ENCODE results near the gene SLC9A7. TPM values are rescaled to one million over a fixed set of nuclear protein-coding genes. Genes with fewer than 3 reads are reported as not detected.

SLC9A7 gene
- total RNA-seq, 1 experiment from 2014 or later, result 13.1 TPM

- Histone ChIP-seq H3K27me3 (replicated peaks; ENCODE audit: insufficient read depth, low read depth, low read length, poor library complexity) (no peaks in the 10 kb centered on the region), H3K4me1 (ENCODE audit: insufficient read depth, low read length, poor library complexity, severe bottlenecking) (no peaks in the 10 kb centered on the region), H3K36me3 (ENCODE audit: insufficient read depth, low read length, poor library complexity, severe bottlenecking) (no peaks in the 10 kb centered on the region), H3K9me3 (ENCODE audit: low read depth, low read length, poor library complexity, severe bottlenecking) (no peaks in the 10 kb centered on the region), H3K4me3 (ENCODE audit: low read depth, low read length, poor library complexity, severe bottlenecking) (no peak overlapping the region), H3K27ac (ENCODE audit: low read depth, low read length, poor library complexity, severe bottlenecking) (no peak overlapping the region)
- POLR2A ChIA-PET (ENCODE audit: low non-redundant PET), result no interaction called here
- CTCF ChIA-PET, result no interaction called here
- TF ChIP-seq CTCF (conservative IDR thresholded peaks at IDR 0.05; ENCODE audit: low read depth, low read length) (no peak), EZH2 (IDR thresholded peaks at IDR 0.05; ENCODE audit: borderline replicate concordance, low read depth, low read length, poor library complexity, severe bottlenecking) (no peak)
- DNase-seq (ENCODE audit: low spot score), result no peak
- no TSS peak for BruUV-seq (replicated peaks)
- intact Hi-C loops (cut with micrococcal nuclease; ENCODE audit: unreplicated experiment), result no loop called here
Measured at GRCh38 chrX:46601283-46601682, 157.6 kb downstream of the SLC9A7 start.

DNA sequence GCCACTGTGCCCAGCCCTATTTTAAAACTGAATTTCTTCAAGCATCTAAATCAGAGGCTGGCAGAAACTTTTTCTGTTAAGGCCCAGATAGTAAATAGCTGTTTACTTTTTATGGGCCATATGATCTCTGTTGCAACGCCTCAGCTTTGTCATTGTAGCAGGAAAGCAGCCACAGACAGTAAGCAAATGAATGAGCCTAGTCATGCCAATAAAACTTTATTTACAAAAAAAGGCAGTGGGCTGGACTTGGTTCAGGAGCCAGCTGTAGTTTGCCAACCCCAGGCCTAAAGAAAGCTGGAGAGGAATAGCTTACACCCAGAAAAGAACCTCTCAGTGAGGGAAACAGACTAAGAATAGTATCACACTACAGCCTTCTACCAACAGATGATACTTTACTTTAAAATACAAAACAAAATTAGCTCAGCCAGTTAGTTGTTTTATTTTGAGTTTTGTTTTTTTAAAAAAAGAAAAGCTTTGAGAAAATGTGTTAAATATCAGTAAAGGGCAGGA is 159.8 kb downstream of the SLC9A7 start:
- Histone ChIP-seq H3K27ac (ENCODE audit: low read depth, low read length, poor library complexity, severe bottlenecking) (no peak overlapping the region), H3K27me3 (replicated peaks; ENCODE audit: insufficient read depth, low read depth, low read length, poor library complexity) (no peaks in the 10 kb centered on the region), H3K36me3 (ENCODE audit: insufficient read depth, low read length, poor library complexity, severe bottlenecking) (no peaks in the 10 kb centered on the region), H3K4me3 (ENCODE audit: low read depth, low read length, poor library complexity, severe bottlenecking) (no peak overlapping the region), H3K9me3 (ENCODE audit: low read depth, low read length, poor library complexity, severe bottlenecking) (no peaks in the 10 kb centered on the region), H3K4me1 (ENCODE audit: insufficient read depth, low read length, poor library complexity, severe bottlenecking) (no peaks in the 10 kb centered on the region)
- no peak for DNase-seq (ENCODE audit: low spot score)
- CTCF ChIA-PET, result no interaction called here
- intact Hi-C loops (cut with micrococcal nuclease; ENCODE audit: unreplicated experiment), result no loop called here
- TF ChIP-seq CTCF (conservative IDR thresholded peaks at IDR 0.05; ENCODE audit: low read depth, low read length), result no peak
- TF ChIP-seq EZH2 (IDR thresholded peaks at IDR 0.05; ENCODE audit: borderline replicate concordance, low read depth, low read length, poor library complexity, severe bottlenecking), result no peak
- POLR2A ChIA-PET (ENCODE audit: low non-redundant PET), result no interaction called here
- no TSS peak for BruUV-seq (replicated peaks)

- POLR2A ChIA-PET (ENCODE audit: low non-redundant PET), result no interaction called here
- H3K9me3 ChIP-seq (ENCODE audit: low read depth, low read length, poor library complexity, severe bottlenecking), result no peaks in the 10 kb centered on the region
- intact Hi-C loops (cut with micrococcal nuclease; ENCODE audit: unreplicated experiment), result no loop called here
- no peaks in the 10 kb centered on the region for H3K4me1 ChIP-seq (ENCODE audit: insufficient read depth, low read length, poor library complexity, severe bottlenecking)
- H3K27me3 ChIP-seq (replicated peaks; ENCODE audit: insufficient read depth, low read depth, low read length, poor library complexity), result no peaks in the 10 kb centered on the region
- no peak overlapping the region for H3K4me3 ChIP-seq (ENCODE audit: low read depth, low read length, poor library complexity, severe bottlenecking)
- CTCF ChIA-PET, result no interaction called here
- no peaks in the 10 kb centered on the region for H3K36me3 ChIP-seq (ENCODE audit: insufficient read depth, low read length, poor library complexity, severe bottlenecking)
- no peak for DNase-seq (ENCODE audit: low spot score)
- TF ChIP-seq EZH2 (IDR thresholded peaks at IDR 0.05; ENCODE audit: borderline replicate concordance, low read depth, low read length, poor library complexity, severe bottlenecking), result no peak
- no peak for TF ChIP-seq CTCF (conservative IDR thresholded peaks at IDR 0.05; ENCODE audit: low read depth, low read length)
- H3K27ac ChIP-seq (ENCODE audit: low read depth, low read length, poor library complexity, severe bottlenecking), result no peak overlapping the region
- no TSS peak for BruUV-seq (replicated peaks)
Measured at GRCh38 chrX:46597771-46598170, 161.1 kb downstream of the SLC9A7 start.

Measured in A673 (cell line).